HepG2 (cell line): Measurements from ENCODE around the gene GRK5. TPM values are rescaled to one million over a fixed set of nuclear protein-coding genes. Genes with fewer than 3 reads are reported as not detected.

Source experiments
- ATAC-seq: fragments of 200-7000 bp; cut with Tn5 transposase; 3 replicates; pipeline ENCODE4 v1.9.1; 2020; ENCODE audit warnings: mild to moderate bottlenecking, moderate library complexity
- BruUV-seq: library from RNA; stranded (reverse); fragments of 400-500 nt; replicated peaks from 2 replicates; lab custom pipeline; 2021; lab: Mats Ljungman, UMichigan
- CTCF ChIA-PET: fragments of 300-600 bp; formaldehyde crosslinking; extraction: SDS; loops from one replicate; lab custom pipeline; 2021; ENCODE audit warnings: low total read pairs, inconsistent platforms, low intra/inter-chr PET ratio; lab: Yijun Ruan, JAX
- POLR2A ChIA-PET: fragments of 350-600 bp; sonication (Branson Sonifier 250); formaldehyde crosslinking; loops from one replicate; lab custom pipeline; 2020; ENCODE audit warnings: antibody characterized with exemption, inconsistent platforms; lab: Yijun Ruan, JAX
- DNase-seq: peaks from one replicate; pipeline ENCODE4 v3.0.0-alpha.2; 2015; ENCODE audit warnings: low spot score
- FAIRE-seq: peaks from 3 replicates; lab custom pipeline; 2011; peaks lifted over from hg19 to GRCh38; lab: Jason Lieb, UNC
- H2AFZ ChIP-seq: one replicate; pipeline ENCODE4 v1.6.1; 2011; ENCODE audit warnings: low read length, inconsistent platforms
- H3K27ac ChIP-seq: fragments of 300-600 bp; 3 replicates; pipeline ENCODE4 v1.8.0; 2011; ENCODE audit warnings: mixed run types, mild to moderate bottlenecking, mixed read lengths, low read length, inconsistent platforms; ENCODE audit not compliant: insufficient read depth; ENCODE audit errors: extremely low read length
- H3K27me3 ChIP-seq, 2 experiments: fragments of 200-600 bp in 1 of 2; 2 replicates in 1 of 2; 3 replicates in 1 of 2; pipeline versions ENCODE4 v1.6.0 to v1.8.0; 2011; ENCODE audit warnings: low read length in 2 of 2, mild to moderate bottlenecking in 2 of 2, moderate library complexity in 2 of 2, inconsistent platforms in 1 of 2; ENCODE audit not compliant: insufficient read depth in 2 of 2, control insufficient read depth in 1 of 2
- H3K36me3 ChIP-seq, 2 experiments: fragments of 200-600 bp in 1 of 2; replicated peaks in 1 of 2; 2 replicates in 1 of 2; 3 replicates in 1 of 2; pipeline versions ENCODE4 v1.5.1 to v1.8.0; 2011; ENCODE audit warnings: low read length in 2 of 2, inconsistent platforms in 1 of 2; ENCODE audit not compliant: insufficient read depth in 2 of 2, control insufficient read depth in 1 of 2
- H3K4me1 ChIP-seq: 2 replicates; pipeline ENCODE4 v1.5.1; 2012; ENCODE audit warnings: low read length, inconsistent platforms; ENCODE audit not compliant: insufficient read depth
- H3K4me2 ChIP-seq: 2 replicates; pipeline ENCODE4 v1.6.0; 2011; ENCODE audit warnings: low read depth, low read length, inconsistent platforms
- H3K4me3 ChIP-seq, 3 experiments: fragments of 200-600 bp in 1 of 3; sonication (generic), shearing (Covaris generic) in 1 of 3; replicated peaks in 1 of 3; 2 replicates each; pipeline ENCODE4 v1.5.1; 2011 to 2016; ENCODE audit warnings: low read length in 3 of 3, inconsistent platforms in 2 of 3, low read depth in 2 of 3, mild to moderate bottlenecking in 2 of 3, control low read depth in 1 of 3, mixed read lengths in 1 of 3; ENCODE audit not compliant: insufficient read depth in 1 of 3
- H3K79me2 ChIP-seq: one replicate; pipeline ENCODE4 v1.6.1; 2011; ENCODE audit warnings: low read length, inconsistent platforms; ENCODE audit not compliant: insufficient read depth
- H3K9ac ChIP-seq: 2 replicates; pipeline ENCODE4 v1.6.0; 2011; ENCODE audit warnings: mild to moderate bottlenecking, low read depth, low read length, inconsistent platforms; ENCODE audit not compliant: insufficient read depth
- H3K9me3 ChIP-seq: 2 replicates; pipeline ENCODE4 v1.5.1; 2012; ENCODE audit warnings: mild to moderate bottlenecking, low read length
- H4K20me1 ChIP-seq: 2 replicates; pipeline ENCODE4 v1.6.0; 2011; ENCODE audit warnings: inconsistent platforms, mild to moderate bottlenecking, low read length, moderate library complexity; ENCODE audit not compliant: insufficient read depth
- DPF2 ChIP-seq: sonication (generic); formaldehyde crosslinking; IDR thresholded peaks from 2 replicates; pipeline ENCODE4 v1.4.0; 2020; ENCODE audit warnings: mild to moderate bottlenecking, low read depth, missing genetic modification reagents, borderline replicate concordance
- EEA1 ChIP-seq: sonication (generic); formaldehyde crosslinking; IDR thresholded peaks from 2 replicates; pipeline ENCODE4 v1.5.1; 2020; ENCODE audit warnings: mild to moderate bottlenecking, missing genetic modification reagents, borderline replicate concordance
- EED ChIP-seq: sonication (generic); formaldehyde crosslinking; IDR thresholded peaks from 2 replicates; pipeline ENCODE4 v1.5.0; 2020; ENCODE audit warnings: mild to moderate bottlenecking, missing genetic modification reagents
- EZH2 ChIP-seq: conservative IDR thresholded peaks from 2 replicates; pipeline ENCODE4 v1.6.1; 2012; ENCODE audit warnings: mild to moderate bottlenecking, low read depth, low read length, moderate library complexity
- GFI1 ChIP-seq: sonication (generic); formaldehyde crosslinking; IDR thresholded peaks from 2 replicates; pipeline ENCODE4 v1.5.0; 2020; ENCODE audit warnings: missing genetic modification reagents, mild to moderate bottlenecking, borderline replicate concordance
- NFE2L2 ChIP-seq: fragments of 150-350 bp; IDR thresholded peaks from 2 replicates; pipeline ENCODE4 v1.6.1; 2014; ENCODE audit warnings: low read length
- PAXIP1 ChIP-seq: sonication (generic); formaldehyde crosslinking; conservative IDR thresholded peaks from 2 replicates; pipeline ENCODE4 v1.4.0; 2020; ENCODE audit warnings: mild to moderate bottlenecking, missing genetic modification reagents, moderate library complexity
- REPIN1 ChIP-seq: sonication (generic); formaldehyde crosslinking; IDR thresholded peaks from 2 replicates; pipeline ENCODE4 v1.8.0; 2022; ENCODE audit warnings: missing genetic modification reagents, low read depth, mild to moderate bottlenecking, borderline replicate concordance
- STAT6 ChIP-seq: sonication (generic); formaldehyde crosslinking; IDR thresholded peaks from 2 replicates; pipeline ENCODE4 v1.4.0; 2020; ENCODE audit warnings: missing genetic modification reagents, mild to moderate bottlenecking, borderline replicate concordance
- ZNF12 ChIP-seq: sonication (generic); formaldehyde crosslinking; IDR thresholded peaks from 2 replicates; pipeline ENCODE4 v1.5.0; 2020; ENCODE audit warnings: missing genetic modification reagents
- ZNF180 ChIP-seq: sonication (generic); formaldehyde crosslinking; IDR thresholded peaks from 2 replicates; pipeline ENCODE4 v1.4.0; 2020; ENCODE audit warnings: low read depth, missing genetic modification reagents, borderline replicate concordance
- ZNF841 ChIP-seq: sonication (generic); formaldehyde crosslinking; IDR thresholded peaks from 2 replicates; pipeline ENCODE4 v1.8.1; 2023; ENCODE audit warnings: missing genetic modification reagents, borderline replicate concordance
- ZNF878 ChIP-seq: sonication (generic); formaldehyde crosslinking; IDR thresholded peaks from 2 replicates; pipeline ENCODE4 v1.8.1; 2023; ENCODE audit warnings: mild to moderate bottlenecking, missing genetic modification reagents, moderate library complexity
- WGBS: methylation state at CpG from one replicate; pipeline ENCODE4 v1.1.6; 2017; ENCODE audit warnings: low lambda C conversion rate; 5-methylcytosine and 5-hydroxymethylcytosine counted together
- in situ Hi-C: cut with HindIII; loops from 2 replicates; pipeline ENCODE4 v1.10.0; 2017; ENCODE audit warnings: low pct_unique_long_range_greater_than_20kb; ENCODE audit not compliant: extremely low pct_ligation_motif_present
- intact Hi-C: fragments of 100-400 bp; cut with micrococcal nuclease; formaldehyde crosslinking; loops from one replicate; pipeline ENCODE4 v1.10.0; 2022; ENCODE audit not compliant: unreplicated experiment
- polyA plus RNA-seq, 8 experiments: library from polyadenylated mRNA; depleted of rRNA in 3 of 8; stranded (reverse) in 7 of 8; unstranded in 1 of 8; fragments of >200 nt; fragmentation: Illumina TruSeq in 4 of 8; extraction: Trizol in 4 of 8; gene quantifications; 2 replicates each; pipeline versions ENCODE4 v1.2.1 to v1.2.3, GENCODE V29; 2011 to 2016; ENCODE audit warnings: low read depth in 4 of 8, missing spikeins in 1 of 8, mixed read lengths in 1 of 8; ENCODE audit not compliant: insufficient read depth in 1 of 8
- total RNA-seq, 5 experiments: library from RNA; depleted of rRNA; stranded (reverse); fragments of >200 nt; fragmentation: Illumina TruSeq; extraction: Trizol; gene quantifications; 2 replicates each; pipeline ENCODE4 v1.2.3, GENCODE V29; 2016; ENCODE audit warnings: low read depth in 1 of 5
- TF ChIP-seq, protein P1 (sequence below): sonication (generic); formaldehyde crosslinking; IDR thresholded peaks from 2 replicates; pipeline ENCODE4 v1.4.0; 2020; ENCODE audit warnings: missing genetic modification reagents

Gene GRK5
- total and polyA plus RNA-seq, 2 of the 13 experiments (the other 11 are each of a cell fraction or from before 2014, with no cell fraction given) = 10.4 to 12.6 TPM

DNA sequence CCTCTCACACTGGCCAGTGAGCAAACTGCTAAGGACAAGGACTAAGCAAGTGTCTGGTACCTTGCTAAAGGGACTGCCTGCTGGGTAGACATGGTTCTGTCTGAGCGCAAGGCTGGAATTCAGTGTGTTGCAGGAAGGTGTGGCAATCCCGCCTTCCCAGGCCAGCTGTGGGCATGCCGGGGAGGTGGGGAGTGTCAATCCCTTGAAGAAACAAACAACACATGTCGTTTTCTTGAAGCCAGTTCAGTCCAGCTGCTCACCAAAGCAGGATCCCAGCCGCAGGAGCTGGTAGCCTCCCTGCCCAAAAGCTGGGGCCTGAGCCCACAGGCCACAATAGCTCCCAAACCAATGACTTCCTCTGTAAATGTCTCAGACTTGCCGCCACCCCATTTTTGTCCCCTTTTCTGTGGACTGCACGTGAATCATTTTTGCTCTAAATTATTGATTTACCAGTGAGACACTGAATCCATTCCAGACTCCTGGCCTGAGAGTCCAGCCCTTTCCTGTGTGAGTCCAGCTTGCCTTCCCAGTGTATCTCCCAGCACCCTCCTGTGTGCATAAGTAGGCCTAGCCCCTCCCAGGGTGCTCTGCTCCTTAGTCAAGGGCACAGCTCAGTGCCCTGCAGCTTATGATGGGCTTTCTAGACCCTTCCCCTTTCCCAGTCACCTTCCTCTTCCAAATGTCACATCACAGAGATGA, 168.4 kb downstream of the GRK5 start (continued):
- no peak for TF ChIP-seq PAXIP1 (CRISPR knock-in tag)

DNA sequence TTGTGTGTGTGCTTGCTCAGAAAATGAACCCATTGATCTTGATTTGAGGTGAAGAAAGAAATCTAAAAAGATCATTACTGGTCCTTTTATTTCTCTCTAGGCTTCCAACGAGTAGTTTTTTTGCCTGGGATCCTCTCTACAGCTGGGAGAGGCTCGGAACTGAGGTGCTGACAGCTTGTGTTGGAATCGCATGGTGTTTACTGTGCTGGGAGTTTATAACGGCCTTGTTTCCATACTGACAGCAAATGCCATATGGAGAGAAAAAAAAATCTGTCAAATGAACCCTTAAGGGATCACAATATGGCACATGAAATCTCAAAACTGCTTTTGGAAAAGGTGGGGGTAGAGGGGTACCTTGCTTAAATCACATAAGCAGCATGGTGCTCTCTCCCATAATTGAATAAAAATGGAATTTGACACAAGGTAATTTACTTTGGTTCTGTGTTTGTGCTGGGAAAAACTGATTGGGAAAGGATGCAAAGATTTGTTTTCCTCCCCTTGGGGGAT, 170.1 kb downstream of the GRK5 start:
- H3K27ac ChIP-seq = no peak overlapping the region
- CTCF ChIA-PET = no interaction called here
- H3K4me1 ChIP-seq = no peaks in the 10 kb centered on the region
- no peak overlapping the region for H3K9ac ChIP-seq
- H3K4me2 ChIP-seq = no peak overlapping the region
- POLR2A ChIA-PET = no interaction called here
- FAIRE-seq = no peak
- H4K20me1 ChIP-seq = no peaks in the 10 kb centered on the region
- ATAC-seq = no peak
- intact Hi-C loops (no loop called here), in situ Hi-C loops (no loop called here)
- peaks cover 11 to 18% of the 10 kb centered on the region in 2 experiments for H3K36me3 ChIP-seq
- no peak overlapping the region for H2AFZ ChIP-seq
- no peak overlapping the region for H3K4me3 ChIP-seq
- no peaks in the 10 kb centered on the region for H3K27me3 ChIP-seq
- 89% methylated on average over 4 of the region's 4 CpGs for WGBS
- no TSS peak for BruUV-seq
- no peak for DNase-seq
- H3K9me3 ChIP-seq = no peaks in the 10 kb centered on the region
- H3K79me2 ChIP-seq = no peaks in the 10 kb centered on the region
- no peak for TF ChIP-seq EZH2
- TF ChIP-seq DPF2 (CRISPR knock-in tag) = no peak
- TF ChIP-seq ZNF12 (CRISPR knock-in tag) = no peak
- no peak for TF ChIP-seq REPIN1 (CRISPR knock-in tag)
- no peak for TF ChIP-seq EED (CRISPR knock-in tag)
- TF ChIP-seq STAT6 = no peak
- TF ChIP-seq NFE2L2 = no peak
- no peak for TF ChIP-seq GFI1 (CRISPR knock-in tag)
- TF ChIP-seq ZNF180 (CRISPR knock-in tag) = no peak
- TF ChIP-seq EEA1 (CRISPR knock-in tag) = no peak
- TF ChIP-seq ZNF841 = no peak
- no peak for TF ChIP-seq ZNF878 (CRISPR knock-in tag)
- TF ChIP-seq, protein P1, sequence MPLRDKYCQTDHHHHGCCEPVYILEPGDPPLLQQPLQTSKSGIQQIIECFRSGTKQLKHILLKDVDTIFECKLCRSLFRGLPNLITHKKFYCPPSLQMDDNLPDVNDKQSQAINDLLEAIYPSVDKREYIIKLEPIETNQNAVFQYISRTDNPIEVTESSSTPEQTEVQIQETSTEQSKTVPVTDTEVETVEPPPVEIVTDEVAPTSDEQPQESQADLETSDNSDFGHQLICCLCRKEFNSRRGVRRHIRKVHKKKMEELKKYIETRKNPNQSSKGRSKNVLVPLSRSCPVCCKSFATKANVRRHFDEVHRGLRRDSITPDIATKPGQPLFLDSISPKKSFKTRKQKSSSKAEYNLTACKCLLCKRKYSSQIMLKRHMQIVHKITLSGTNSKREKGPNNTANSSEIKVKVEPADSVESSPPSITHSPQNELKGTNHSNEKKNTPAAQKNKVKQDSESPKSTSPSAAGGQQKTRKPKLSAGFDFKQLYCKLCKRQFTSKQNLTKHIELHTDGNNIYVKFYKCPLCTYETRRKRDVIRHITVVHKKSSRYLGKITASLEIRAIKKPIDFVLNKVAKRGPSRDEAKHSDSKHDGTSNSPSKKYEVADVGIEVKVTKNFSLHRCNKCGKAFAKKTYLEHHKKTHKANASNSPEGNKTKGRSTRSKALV (CRISPR knock-in tag) = no peak
